PC-9 (cell line): Measurements from ENCODE around the gene NCLN. TPM values are rescaled to one million over a fixed set of nuclear protein-coding genes. Genes with fewer than 3 reads are reported as not detected.

ENCODE experiments used
- BruUV-seq: library from RNA; stranded (reverse); fragments of 400-500 nt; replicated peaks from 2 replicates; lab custom pipeline; 2021; lab: Mats Ljungman, UMichigan
- CTCF ChIA-PET: fragments of 300-600 bp; sonication (Branson Sonifier 250); formaldehyde crosslinking; loops from one replicate; lab custom pipeline; 2022; ENCODE audit warnings: antibody characterized with exemption; lab: Charles Lee
- POLR2A ChIA-PET: fragments of 300-600 bp; sonication (Branson Sonifier 250); formaldehyde crosslinking; loops from one replicate; lab custom pipeline; 2022; ENCODE audit warnings: antibody characterized with exemption; ENCODE audit not compliant: unreplicated experiment; lab: Charles Lee
- DNase-seq, 2 experiments: peaks; one replicate each; pipeline versions ENCODE4 v3.0.0 to v3.0.0-alpha.2; 2015 to 2022; ENCODE audit warnings: mixed read lengths in 1 of 2
- H2AFZ ChIP-seq: fragments of 200-600 bp; sonication (generic); 2 replicates; pipeline ENCODE4 v1.8.1; 2017; ENCODE audit warnings: antibody characterized with exemption
- H3F3A ChIP-seq: fragments of 200-600 bp; sonication (generic); 2 replicates; pipeline ENCODE4 v1.8.1; 2017; ENCODE audit warnings: antibody characterized with exemption, mild to moderate bottlenecking, low read depth; ENCODE audit not compliant: insufficient read depth
- H3K27ac ChIP-seq: fragments of 200-600 bp; sonication (generic); 2 replicates; pipeline ENCODE4 v1.6.1; 2016; ENCODE audit warnings: mixed run types
- H3K27me3 ChIP-seq: fragments of 200-600 bp; sonication (generic); 2 replicates; pipeline ENCODE4 v1.6.1; 2016; ENCODE audit warnings: low read depth, mixed run types; ENCODE audit not compliant: insufficient read depth
- H3K36me3 ChIP-seq: fragments of 200-600 bp; sonication (generic); 2 replicates; pipeline ENCODE4 v1.6.1; 2016; ENCODE audit warnings: low read depth, mixed run types
- H3K4me1 ChIP-seq: fragments of 200-600 bp; sonication (generic); replicated peaks from 2 replicates; pipeline ENCODE4 v1.6.1; 2016; ENCODE audit warnings: mixed run types; ENCODE audit not compliant: insufficient read depth
- H3K4me2 ChIP-seq: fragments of 200-600 bp; sonication (generic); 2 replicates; pipeline ENCODE4 v1.6.1; 2017; ENCODE audit warnings: mixed run types
- H3K4me3 ChIP-seq: fragments of 200-600 bp; sonication (generic); 2 replicates; pipeline ENCODE4 v1.6.1; 2016; ENCODE audit warnings: mixed run types
- H3K79me2 ChIP-seq: fragments of 200-600 bp; sonication (generic); 2 replicates; pipeline ENCODE4 v1.6.1; 2017; ENCODE audit warnings: low read depth, mixed run types
- H3K9me2 ChIP-seq: fragments of 200-600 bp; sonication (generic); 2 replicates; pipeline ENCODE4 v1.8.1; 2017; ENCODE audit warnings: mild to moderate bottlenecking; ENCODE audit not compliant: insufficient read depth
- H3K9me3 ChIP-seq: fragments of 200-600 bp; sonication (generic); 2 replicates; pipeline ENCODE4 v1.8.1; 2016; ENCODE audit warnings: low read depth; ENCODE audit not compliant: insufficient read depth
- H4K20me1 ChIP-seq: fragments of 200-600 bp; sonication (generic); 2 replicates; pipeline ENCODE4 v1.8.1; 2017; ENCODE audit not compliant: insufficient read depth
- EZH2 ChIP-seq: fragments of 200-600 bp; sonication (generic); IDR thresholded peaks from 2 replicates; pipeline ENCODE4 v1.8.0; 2017; ENCODE audit warnings: antibody characterized with exemption, low read depth
- intact Hi-C: fragments of 100-400 bp; cut with micrococcal nuclease; formaldehyde crosslinking; loops from one replicate; pipeline ENCODE4 v1.10.0; 2022; ENCODE audit not compliant: unreplicated experiment
- total RNA-seq: library from RNA; stranded (reverse); gene quantifications from 2 replicates; pipeline ENCODE4 v1.2.3, GENCODE V29; 2021
- TF ChIP-seq, protein P1 (sequence below): fragments of 200-600 bp; sonication (generic); conservative IDR thresholded peaks from 2 replicates; pipeline ENCODE4 v1.6.1; 2017; ENCODE audit warnings: mixed run types, antibody characterized with exemption, mild to moderate bottlenecking, moderate library complexity

The NCLN gene
- total RNA-seq, 1 experiment from 2014 or later = 61.4 TPM

DNA sequence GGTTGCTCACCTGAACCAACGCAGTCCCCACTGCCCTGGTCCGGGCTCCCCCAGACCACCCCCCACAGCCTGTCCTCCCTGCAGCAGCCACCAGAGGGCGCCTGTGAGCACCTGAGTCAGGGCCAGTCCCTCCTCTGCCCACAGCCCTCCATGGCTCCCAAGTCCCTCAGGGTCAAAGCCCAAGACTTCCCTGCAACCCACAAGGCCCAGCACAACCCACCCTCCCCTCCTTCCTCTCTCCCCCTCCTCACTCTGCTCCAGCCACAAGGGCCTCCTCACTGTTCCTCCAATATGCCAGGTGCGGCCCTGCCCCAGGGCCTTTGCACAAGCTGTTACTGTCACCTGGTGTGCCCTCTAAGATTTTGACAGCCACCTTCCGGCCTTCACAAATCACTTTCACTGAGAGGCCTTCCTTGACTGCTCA, 39.0 kb upstream of the NCLN start:
- BruUV-seq = no TSS peak
- H3K79me2 ChIP-seq = no peaks in the 10 kb centered on the region
- POLR2A ChIA-PET = no interaction called here
- DNase-seq = peak in 1 of 2 experiments; percentile 37
- intact Hi-C loops = no loop called here
- no peaks in the 10 kb centered on the region for H3K36me3 ChIP-seq
- H3K9me2 ChIP-seq = no peaks in the 10 kb centered on the region
- no peak overlapping the region for H3K4me3 ChIP-seq
- H4K20me1 ChIP-seq = no peaks in the 10 kb centered on the region
- H3K27ac ChIP-seq = no peak overlapping the region
- H3K9me3 ChIP-seq = no peaks in the 10 kb centered on the region
- TF ChIP-seq, protein P1, sequence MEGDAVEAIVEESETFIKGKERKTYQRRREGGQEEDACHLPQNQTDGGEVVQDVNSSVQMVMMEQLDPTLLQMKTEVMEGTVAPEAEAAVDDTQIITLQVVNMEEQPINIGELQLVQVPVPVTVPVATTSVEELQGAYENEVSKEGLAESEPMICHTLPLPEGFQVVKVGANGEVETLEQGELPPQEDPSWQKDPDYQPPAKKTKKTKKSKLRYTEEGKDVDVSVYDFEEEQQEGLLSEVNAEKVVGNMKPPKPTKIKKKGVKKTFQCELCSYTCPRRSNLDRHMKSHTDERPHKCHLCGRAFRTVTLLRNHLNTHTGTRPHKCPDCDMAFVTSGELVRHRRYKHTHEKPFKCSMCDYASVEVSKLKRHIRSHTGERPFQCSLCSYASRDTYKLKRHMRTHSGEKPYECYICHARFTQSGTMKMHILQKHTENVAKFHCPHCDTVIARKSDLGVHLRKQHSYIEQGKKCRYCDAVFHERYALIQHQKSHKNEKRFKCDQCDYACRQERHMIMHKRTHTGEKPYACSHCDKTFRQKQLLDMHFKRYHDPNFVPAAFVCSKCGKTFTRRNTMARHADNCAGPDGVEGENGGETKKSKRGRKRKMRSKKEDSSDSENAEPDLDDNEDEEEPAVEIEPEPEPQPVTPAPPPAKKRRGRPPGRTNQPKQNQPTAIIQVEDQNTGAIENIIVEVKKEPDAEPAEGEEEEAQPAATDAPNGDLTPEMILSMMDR = peak; percentile 82
- TF ChIP-seq EZH2 = no peak
- H3K4me2 ChIP-seq = no peak overlapping the region
- H2AFZ ChIP-seq = no peak overlapping the region
- H3K4me1 ChIP-seq = peaks cover 14% of the 10 kb centered on the region
- CTCF ChIA-PET = no interaction called here
- peaks cover 14% of the 10 kb centered on the region for H3F3A ChIP-seq
- H3K27me3 ChIP-seq = no peaks in the 10 kb centered on the region

DNA sequence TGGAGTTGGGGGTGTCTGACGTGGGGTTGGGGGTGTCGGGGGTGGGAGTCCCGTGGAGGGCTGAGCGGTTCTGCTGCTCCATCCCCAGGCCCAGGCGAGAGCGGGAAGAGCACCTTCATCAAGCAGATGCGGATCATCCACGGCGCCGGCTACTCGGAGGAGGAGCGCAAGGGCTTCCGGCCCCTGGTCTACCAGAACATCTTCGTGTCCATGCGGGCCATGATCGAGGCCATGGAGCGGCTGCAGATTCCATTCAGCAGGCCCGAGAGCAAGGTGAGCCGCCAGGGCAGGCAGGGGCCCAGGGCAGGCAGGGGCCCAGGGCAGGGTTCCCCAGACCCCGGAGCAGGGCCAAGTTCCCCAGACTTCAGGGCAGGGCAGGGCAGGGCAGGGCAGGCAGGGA, 37.2 kb upstream of the NCLN start:
- H3K4me2 ChIP-seq = no peak overlapping the region
- no peaks in the 10 kb centered on the region for H3K9me3 ChIP-seq
- TF ChIP-seq, protein P1 = no peak
- TF ChIP-seq EZH2 = no peak
- H2AFZ ChIP-seq = no peak overlapping the region
- CTCF ChIA-PET = no interaction called here
- H3K9me2 ChIP-seq = no peaks in the 10 kb centered on the region
- intact Hi-C loops = no loop called here
- no peak for DNase-seq
- H3K4me3 ChIP-seq = no peak overlapping the region
- H4K20me1 ChIP-seq = no peaks in the 10 kb centered on the region
- POLR2A ChIA-PET = no interaction called here
- no peaks in the 10 kb centered on the region for H3K36me3 ChIP-seq
- no peaks in the 10 kb centered on the region for H3F3A ChIP-seq
- no peaks in the 10 kb centered on the region for H3K4me1 ChIP-seq
- no TSS peak for BruUV-seq
- no peak overlapping the region for H3K27ac ChIP-seq
- no peaks in the 10 kb centered on the region for H3K27me3 ChIP-seq
- H3K79me2 ChIP-seq = no peaks in the 10 kb centered on the region

DNA sequence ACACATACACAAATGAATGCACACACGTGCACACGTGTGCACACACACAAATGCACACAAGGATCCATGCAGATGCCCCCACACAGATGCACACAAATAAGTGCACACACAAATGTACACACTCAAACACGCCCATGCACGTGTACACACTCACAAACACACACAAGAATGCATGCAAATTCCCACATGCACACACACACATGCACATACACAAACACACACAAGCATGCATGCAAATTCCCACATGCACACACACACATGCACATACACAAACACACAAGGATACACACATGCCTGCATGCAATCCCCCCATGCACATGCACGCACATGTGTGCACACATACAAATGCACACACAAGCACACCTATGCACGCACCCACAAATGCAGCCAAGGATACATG, 36.6 kb upstream of the NCLN start:
- no peak overlapping the region for H3K4me2 ChIP-seq
- H3K27ac ChIP-seq = no peak overlapping the region
- no TSS peak for BruUV-seq
- H3K4me3 ChIP-seq = no peak overlapping the region
- POLR2A ChIA-PET = no interaction called here
- no peaks in the 10 kb centered on the region for H3K79me2 ChIP-seq
- H3K36me3 ChIP-seq = no peaks in the 10 kb centered on the region
- H3K4me1 ChIP-seq = no peaks in the 10 kb centered on the region
- H3K9me2 ChIP-seq = no peaks in the 10 kb centered on the region
- intact Hi-C loops = no loop called here
- H3K9me3 ChIP-seq = no peaks in the 10 kb centered on the region
- no peaks in the 10 kb centered on the region for H4K20me1 ChIP-seq
- CTCF ChIA-PET = no interaction called here
- DNase-seq = no peak
- H3F3A ChIP-seq = no peaks in the 10 kb centered on the region
- no peaks in the 10 kb centered on the region for H3K27me3 ChIP-seq
- H2AFZ ChIP-seq = no peak overlapping the region
- TF ChIP-seq, protein P1 = no peak
- TF ChIP-seq EZH2 = no peak
